ENCODE data around the gene G0S2. TPM values are rescaled to one million over a fixed set of nuclear protein-coding genes. Genes with fewer than 3 reads are reported as not detected.

Gene G0S2
- polyA plus RNA-seq, 1 donor (not counting 4 experiments of a cell fraction or from before 2014, with no cell fraction given) = 46.2 TPM

DNA sequence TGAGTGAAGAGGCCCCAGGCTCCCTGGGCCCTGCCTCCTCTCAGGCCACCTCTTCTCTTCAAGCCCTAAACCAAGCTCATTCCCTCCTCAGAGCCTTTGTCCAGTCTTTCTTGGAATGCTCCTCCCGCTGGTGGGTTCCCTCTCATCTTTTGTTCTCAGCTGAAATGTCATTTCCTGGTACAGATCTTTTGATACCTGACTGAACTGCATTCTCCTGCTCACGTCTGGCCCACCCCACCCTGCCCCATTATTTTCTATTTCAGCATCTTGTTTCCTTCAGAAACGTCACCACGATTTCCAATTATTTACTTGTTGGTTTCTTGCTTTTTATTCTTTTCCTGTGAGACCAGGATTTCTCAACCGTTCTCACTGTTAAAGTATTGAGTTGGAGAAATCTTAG, 39.4 kb upstream of the G0S2 start:
- FAIRE-seq = no peak
- H3K9ac ChIP-seq (ENCODE audit: control insufficient read depth, extremely low read depth, insufficient read depth, low read length) = no peak overlapping the region
- H3K9me3 ChIP-seq (ENCODE audit: control insufficient read depth, low read depth, low read length) = no peaks in the 10 kb centered on the region
- H3K9me1 ChIP-seq (ENCODE audit: control insufficient read depth, extremely low read depth, insufficient read depth, low read length) = no peaks in the 10 kb centered on the region
- dilution Hi-C loops (cut with MboI; ENCODE audit: extremely low pct_ligation_motif_present, low sequenced_read_pairs) = no loop called here
- H3K4me2 ChIP-seq (ENCODE audit: control insufficient read depth, extremely low read depth, insufficient read depth, low read depth, low read length) = no peak overlapping the region
- no peak overlapping the region for H2AFZ ChIP-seq (ENCODE audit: control insufficient read depth, low read length)
- no peaks in the 10 kb centered on the region for H3K27me3 ChIP-seq (ENCODE audit: control insufficient read depth, extremely low read depth, insufficient read depth, low read length)
- H3K4me3 ChIP-seq (ENCODE audit: control insufficient read depth in 2 of 3, extremely low read depth in 1 of 3, insufficient read depth in 2 of 3, low read depth in 1 of 3, low read length in 3 of 3) = no peak overlapping the region
- no peak overlapping the region for H3K27ac ChIP-seq (ENCODE audit: control insufficient read depth, insufficient read depth, low read length)
- H3K79me2 ChIP-seq (ENCODE audit: control insufficient read depth, insufficient read depth, low read length) = peaks cover 20% of the 10 kb centered on the region
- peaks cover 83% of the 10 kb centered on the region for H4K20me1 ChIP-seq (ENCODE audit: control insufficient read depth, extremely low read depth, insufficient read depth, low read length)
- no peaks in the 10 kb centered on the region for H3K4me1 ChIP-seq (ENCODE audit: control insufficient read depth, extremely low read depth, insufficient read depth, low read length)
- TF ChIP-seq EZH2 (IDR thresholded peaks at IDR 0.05; ENCODE audit: low read length) = no peak
- DNase-seq (ENCODE audit: low read depth, low spot score) = no peak
- H3K36me3 ChIP-seq (ENCODE audit: control insufficient read depth in 2 of 2, extremely low read depth in 1 of 2, insufficient read depth in 2 of 2, low read length in 2 of 2) = peaks cover 60 to 76% of the 10 kb centered on the region in 2 experiments

DNA sequence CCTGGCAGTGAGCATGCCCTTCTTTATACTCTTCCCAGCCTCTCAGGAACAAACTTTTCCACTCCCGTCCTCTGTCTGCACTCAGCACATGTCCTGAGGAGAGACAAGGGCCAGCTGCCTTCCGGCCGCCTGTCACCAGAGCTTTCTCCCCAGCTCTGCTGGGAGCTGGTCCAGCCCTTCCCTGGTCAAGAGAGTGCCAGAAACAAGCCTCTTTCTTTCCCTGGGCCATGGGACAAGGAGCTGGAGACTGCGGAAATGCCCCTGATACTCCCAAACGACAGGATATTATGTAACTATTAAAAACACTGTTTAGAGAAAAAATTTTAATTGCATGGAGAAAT, 33.4 kb upstream of the G0S2 start:
- dilution Hi-C loops (cut with MboI; ENCODE audit: extremely low pct_ligation_motif_present, low sequenced_read_pairs) = no loop called here
- Histone ChIP-seq H3K9ac (ENCODE audit: control insufficient read depth, extremely low read depth, insufficient read depth, low read length) (peak overlapping the region; percentile 8), H3K9me3 (ENCODE audit: control insufficient read depth, low read depth, low read length) (no peaks in the 10 kb centered on the region), H3K4me1 (ENCODE audit: control insufficient read depth, extremely low read depth, insufficient read depth, low read length) (peaks cover 23% of the 10 kb centered on the region), H3K27me3 (ENCODE audit: control insufficient read depth, extremely low read depth, insufficient read depth, low read length) (no peaks in the 10 kb centered on the region), H4K20me1 (ENCODE audit: control insufficient read depth, extremely low read depth, insufficient read depth, low read length) (peaks cover 70% of the 10 kb centered on the region), H3K4me3 (ENCODE audit: control insufficient read depth in 2 of 3, extremely low read depth in 1 of 3, insufficient read depth in 2 of 3, low read depth in 1 of 3, low read length in 3 of 3) (no peak overlapping the region), H3K36me3 (ENCODE audit: control insufficient read depth in 2 of 2, extremely low read depth in 1 of 2, insufficient read depth in 2 of 2, low read length in 2 of 2) (peaks cover 47 to 78% of the 10 kb centered on the region in 2 experiments), H3K79me2 (ENCODE audit: control insufficient read depth, insufficient read depth, low read length) (peaks cover 66% of the 10 kb centered on the region), H3K9me1 (ENCODE audit: control insufficient read depth, extremely low read depth, insufficient read depth, low read length) (no peaks in the 10 kb centered on the region), H2AFZ (ENCODE audit: control insufficient read depth, low read length) (no peak overlapping the region), H3K4me2 (ENCODE audit: control insufficient read depth, extremely low read depth, insufficient read depth, low read depth, low read length) (no peak overlapping the region), H3K27ac (ENCODE audit: control insufficient read depth, insufficient read depth, low read length) (no peak overlapping the region)
- no peak for FAIRE-seq
- no peak for TF ChIP-seq EZH2 (IDR thresholded peaks at IDR 0.05; ENCODE audit: low read length)
- TF ChIP-seq, protein P1, sequence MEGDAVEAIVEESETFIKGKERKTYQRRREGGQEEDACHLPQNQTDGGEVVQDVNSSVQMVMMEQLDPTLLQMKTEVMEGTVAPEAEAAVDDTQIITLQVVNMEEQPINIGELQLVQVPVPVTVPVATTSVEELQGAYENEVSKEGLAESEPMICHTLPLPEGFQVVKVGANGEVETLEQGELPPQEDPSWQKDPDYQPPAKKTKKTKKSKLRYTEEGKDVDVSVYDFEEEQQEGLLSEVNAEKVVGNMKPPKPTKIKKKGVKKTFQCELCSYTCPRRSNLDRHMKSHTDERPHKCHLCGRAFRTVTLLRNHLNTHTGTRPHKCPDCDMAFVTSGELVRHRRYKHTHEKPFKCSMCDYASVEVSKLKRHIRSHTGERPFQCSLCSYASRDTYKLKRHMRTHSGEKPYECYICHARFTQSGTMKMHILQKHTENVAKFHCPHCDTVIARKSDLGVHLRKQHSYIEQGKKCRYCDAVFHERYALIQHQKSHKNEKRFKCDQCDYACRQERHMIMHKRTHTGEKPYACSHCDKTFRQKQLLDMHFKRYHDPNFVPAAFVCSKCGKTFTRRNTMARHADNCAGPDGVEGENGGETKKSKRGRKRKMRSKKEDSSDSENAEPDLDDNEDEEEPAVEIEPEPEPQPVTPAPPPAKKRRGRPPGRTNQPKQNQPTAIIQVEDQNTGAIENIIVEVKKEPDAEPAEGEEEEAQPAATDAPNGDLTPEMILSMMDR (optimal IDR thresholded peaks at IDR 0.05 in 1 of 3, IDR thresholded peaks at IDR 0.05 in 1 of 3, conservative IDR thresholded peaks at IDR 0.05 in 1 of 3; ENCODE audit: extremely low read depth in 1 of 3, insufficient read depth in 2 of 3, low read length in 3 of 3) = no peak
- DNase-seq (ENCODE audit: low read depth, low spot score) = peak; percentile 52

DNA sequence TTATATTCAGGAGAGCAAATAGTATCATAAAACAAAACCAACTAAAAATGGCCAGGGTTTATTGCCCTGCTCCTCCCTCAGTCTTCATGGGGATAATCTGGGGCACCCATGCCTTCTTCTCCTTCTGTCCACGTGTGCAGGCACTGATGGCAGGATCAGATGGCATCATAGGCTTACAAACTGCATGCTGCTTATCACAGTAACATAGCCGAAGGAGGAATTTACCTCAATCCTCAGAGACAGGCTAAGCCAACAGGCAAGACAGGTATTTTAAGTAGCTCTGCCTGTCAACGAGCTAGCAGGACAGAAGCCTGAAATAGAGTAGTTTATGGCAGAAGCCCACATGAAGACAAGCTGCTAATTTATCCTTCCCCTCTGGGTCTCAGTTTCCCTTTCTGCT, 32.4 kb upstream of the G0S2 start:
- FAIRE-seq = peak; percentile 67
- no peak overlapping the region for H2AFZ ChIP-seq (ENCODE audit: control insufficient read depth, low read length)
- H3K79me2 ChIP-seq (ENCODE audit: control insufficient read depth, insufficient read depth, low read length) = peaks cover 72% of the 10 kb centered on the region
- no peak overlapping the region for H3K9ac ChIP-seq (ENCODE audit: control insufficient read depth, extremely low read depth, insufficient read depth, low read length)
- no peak overlapping the region for H3K27ac ChIP-seq (ENCODE audit: control insufficient read depth, insufficient read depth, low read length)
- peak; percentile 55 for DNase-seq (ENCODE audit: low read depth, low spot score)
- H3K9me3 ChIP-seq (ENCODE audit: control insufficient read depth, low read depth, low read length) = no peaks in the 10 kb centered on the region
- no peak overlapping the region for H3K4me3 ChIP-seq (ENCODE audit: control insufficient read depth in 2 of 3, extremely low read depth in 1 of 3, insufficient read depth in 2 of 3, low read depth in 1 of 3, low read length in 3 of 3)
- H3K36me3 ChIP-seq (ENCODE audit: control insufficient read depth in 2 of 2, extremely low read depth in 1 of 2, insufficient read depth in 2 of 2, low read length in 2 of 2) = peaks cover 48 to 80% of the 10 kb centered on the region in 2 experiments
- H3K4me1 ChIP-seq (ENCODE audit: control insufficient read depth, extremely low read depth, insufficient read depth, low read length) = peaks cover 32% of the 10 kb centered on the region
- TF ChIP-seq, protein P1 (optimal IDR thresholded peaks at IDR 0.05 in 1 of 3, IDR thresholded peaks at IDR 0.05 in 1 of 3, conservative IDR thresholded peaks at IDR 0.05 in 1 of 3; ENCODE audit: extremely low read depth in 1 of 3, insufficient read depth in 2 of 3, low read length in 3 of 3) = no peak
- no peak for TF ChIP-seq EZH2 (IDR thresholded peaks at IDR 0.05; ENCODE audit: low read length)
- peaks cover 73% of the 10 kb centered on the region for H4K20me1 ChIP-seq (ENCODE audit: control insufficient read depth, extremely low read depth, insufficient read depth, low read length)
- dilution Hi-C loops (cut with MboI; ENCODE audit: extremely low pct_ligation_motif_present, low sequenced_read_pairs) = no loop called here
- H3K9me1 ChIP-seq (ENCODE audit: control insufficient read depth, extremely low read depth, insufficient read depth, low read length) = no peaks in the 10 kb centered on the region
- H3K4me2 ChIP-seq (ENCODE audit: control insufficient read depth, extremely low read depth, insufficient read depth, low read depth, low read length) = no peak overlapping the region
- no peaks in the 10 kb centered on the region for H3K27me3 ChIP-seq (ENCODE audit: control insufficient read depth, extremely low read depth, insufficient read depth, low read length)
